HepG2 (cell line): ENCODE results near the gene M1AP. TPM values are rescaled to one million over a fixed set of nuclear protein-coding genes. Genes with fewer than 3 reads are reported as not detected.
A peak's percentile ranks its signal among the peaks of the same experiment; 100 is the strongest.
"Not testable (repeated sequence)": the region's sequence is repeated elsewhere in the genome, so short reads cannot be mapped to it uniquely, and the experiment has no call there.

Experiments used
- ATAC-seq: fragments of 200-7000 bp; cut with Tn5 transposase; 3 replicates; pipeline ENCODE4 v1.9.1; 2020; ENCODE audit warnings: mild to moderate bottlenecking, moderate library complexity
- BruUV-seq: library from RNA; stranded (reverse); fragments of 400-500 nt; replicated peaks from 2 replicates; lab custom pipeline; 2021; lab: Mats Ljungman, UMichigan
- CTCF ChIA-PET: fragments of 300-600 bp; formaldehyde crosslinking; extraction: SDS; loops from one replicate; lab custom pipeline; 2021; ENCODE audit warnings: low total read pairs, inconsistent platforms, low intra/inter-chr PET ratio; lab: Yijun Ruan, JAX
- POLR2A ChIA-PET: fragments of 350-600 bp; sonication (Branson Sonifier 250); formaldehyde crosslinking; loops from one replicate; lab custom pipeline; 2020; ENCODE audit warnings: antibody characterized with exemption, inconsistent platforms; lab: Yijun Ruan, JAX
- DNase-seq: peaks from one replicate; pipeline ENCODE4 v3.0.0-alpha.2; 2015; ENCODE audit warnings: low spot score
- FAIRE-seq: peaks from 3 replicates; lab custom pipeline; 2011; peaks lifted over from hg19 to GRCh38; lab: Jason Lieb, UNC
- H2AFZ ChIP-seq: one replicate; pipeline ENCODE4 v1.6.1; 2011; ENCODE audit warnings: low read length, inconsistent platforms
- H3K27ac ChIP-seq: fragments of 300-600 bp; 3 replicates; pipeline ENCODE4 v1.8.0; 2011; ENCODE audit warnings: mixed run types, mild to moderate bottlenecking, mixed read lengths, low read length, inconsistent platforms; ENCODE audit not compliant: insufficient read depth; ENCODE audit errors: extremely low read length
- H3K27me3 ChIP-seq, 2 experiments: fragments of 200-600 bp in 1 of 2; 2 replicates in 1 of 2; 3 replicates in 1 of 2; pipeline versions ENCODE4 v1.6.0 to v1.8.0; 2011; ENCODE audit warnings: low read length in 2 of 2, mild to moderate bottlenecking in 2 of 2, moderate library complexity in 2 of 2, inconsistent platforms in 1 of 2; ENCODE audit not compliant: insufficient read depth in 2 of 2, control insufficient read depth in 1 of 2
- H3K36me3 ChIP-seq, 2 experiments: fragments of 200-600 bp in 1 of 2; replicated peaks in 1 of 2; 2 replicates in 1 of 2; 3 replicates in 1 of 2; pipeline versions ENCODE4 v1.5.1 to v1.8.0; 2011; ENCODE audit warnings: low read length in 2 of 2, inconsistent platforms in 1 of 2; ENCODE audit not compliant: insufficient read depth in 2 of 2, control insufficient read depth in 1 of 2
- H3K4me1 ChIP-seq: 2 replicates; pipeline ENCODE4 v1.5.1; 2012; ENCODE audit warnings: low read length, inconsistent platforms; ENCODE audit not compliant: insufficient read depth
- H3K4me2 ChIP-seq: 2 replicates; pipeline ENCODE4 v1.6.0; 2011; ENCODE audit warnings: low read depth, low read length, inconsistent platforms
- H3K4me3 ChIP-seq, 3 experiments: fragments of 200-600 bp in 1 of 3; sonication (generic), shearing (Covaris generic) in 1 of 3; replicated peaks in 1 of 3; 2 replicates each; pipeline ENCODE4 v1.5.1; 2011 to 2016; ENCODE audit warnings: low read length in 3 of 3, inconsistent platforms in 2 of 3, low read depth in 2 of 3, mild to moderate bottlenecking in 2 of 3, control low read depth in 1 of 3, mixed read lengths in 1 of 3; ENCODE audit not compliant: insufficient read depth in 1 of 3
- H3K79me2 ChIP-seq: one replicate; pipeline ENCODE4 v1.6.1; 2011; ENCODE audit warnings: low read length, inconsistent platforms; ENCODE audit not compliant: insufficient read depth
- H3K9ac ChIP-seq: 2 replicates; pipeline ENCODE4 v1.6.0; 2011; ENCODE audit warnings: mild to moderate bottlenecking, low read depth, low read length, inconsistent platforms; ENCODE audit not compliant: insufficient read depth
- H3K9me3 ChIP-seq: 2 replicates; pipeline ENCODE4 v1.5.1; 2012; ENCODE audit warnings: mild to moderate bottlenecking, low read length
- H4K20me1 ChIP-seq: 2 replicates; pipeline ENCODE4 v1.6.0; 2011; ENCODE audit warnings: inconsistent platforms, mild to moderate bottlenecking, low read length, moderate library complexity; ENCODE audit not compliant: insufficient read depth
- FOSL2 ChIP-seq: sonication (generic); formaldehyde crosslinking; IDR thresholded peaks from 2 replicates; pipeline ENCODE4 v1.4.0; 2020; ENCODE audit warnings: missing genetic modification reagents
- TGIF2 ChIP-seq: IDR thresholded peaks from 2 replicates; pipeline ENCODE4 v1.6.1; 2016; ENCODE audit warnings: control low read depth, missing compliant biosample characterization
- ZNF749 ChIP-seq: sonication (generic); formaldehyde crosslinking; IDR thresholded peaks from 2 replicates; pipeline ENCODE4 v1.8.0; 2022; ENCODE audit warnings: mild to moderate bottlenecking, missing genetic modification reagents, moderate library complexity, borderline replicate concordance
- WGBS: methylation state at CpG from one replicate; pipeline ENCODE4 v1.1.6; 2017; ENCODE audit warnings: low lambda C conversion rate; 5-methylcytosine and 5-hydroxymethylcytosine counted together
- in situ Hi-C: cut with HindIII; loops from 2 replicates; pipeline ENCODE4 v1.10.0; 2017; ENCODE audit warnings: low pct_unique_long_range_greater_than_20kb; ENCODE audit not compliant: extremely low pct_ligation_motif_present
- intact Hi-C: fragments of 100-400 bp; cut with micrococcal nuclease; formaldehyde crosslinking; loops from one replicate; pipeline ENCODE4 v1.10.0; 2022; ENCODE audit not compliant: unreplicated experiment
- polyA plus RNA-seq, 8 experiments: library from polyadenylated mRNA; depleted of rRNA in 3 of 8; stranded (reverse) in 7 of 8; unstranded in 1 of 8; fragments of >200 nt; fragmentation: Illumina TruSeq in 4 of 8; extraction: Trizol in 4 of 8; gene quantifications; 2 replicates each; pipeline versions ENCODE4 v1.2.1 to v1.2.3, GENCODE V29; 2011 to 2016; ENCODE audit warnings: low read depth in 4 of 8, missing spikeins in 1 of 8, mixed read lengths in 1 of 8; ENCODE audit not compliant: insufficient read depth in 1 of 8
- total RNA-seq, 5 experiments: library from RNA; depleted of rRNA; stranded (reverse); fragments of >200 nt; fragmentation: Illumina TruSeq; extraction: Trizol; gene quantifications; 2 replicates each; pipeline ENCODE4 v1.2.3, GENCODE V29; 2016; ENCODE audit warnings: low read depth in 1 of 5

M1AP gene
- total and polyA plus RNA-seq, 2 of the 13 experiments (the other 11 are each of a cell fraction or from before 2014, with no cell fraction given), result not detected

- ChIA-PET CTCF (no interaction called here), POLR2A (no interaction called here)
- Histone ChIP-seq H3K4me3 (no peak overlapping the region), H3K4me2 (no peak overlapping the region), H3K4me1 (peaks cover 13% of the 10 kb centered on the region; the same call in 1 of the 2 replicates), H3K36me3 (no peaks in the 10 kb centered on the region), H3K79me2 (no peaks in the 10 kb centered on the region), H2AFZ (no peak overlapping the region), H3K9me3 (no peaks in the 10 kb centered on the region), H3K9ac (no peak overlapping the region), H3K27ac (no peak overlapping the region), H4K20me1 (no peaks in the 10 kb centered on the region), H3K27me3 (peaks cover 4 to 61% of the 10 kb centered on the region in 2 experiments; a peak in 4 of 5 replicates)
- WGBS, result 10% methylated on average over 7 of the region's 7 CpGs
- no peak for ATAC-seq
- intact Hi-C loops (no loop called here), in situ Hi-C loops (no loop called here)
- BruUV-seq, result no TSS peak
- DNase-seq, result no peak
- FAIRE-seq, result no peak
- no peak for TF ChIP-seq TGIF2 (CRISPR knock-in tag)
- no peak for TF ChIP-seq ZNF749
- 0 out of 2 replicates have a peak, but pooled peaks have one; percentile 22 for TF ChIP-seq FOSL2 (CRISPR knock-in tag)
Observed at GRCh38 chr2:74562126-74562775, 85.9 kb downstream of the M1AP start.

GRCh38 chr2:74561022-74561421 lies 87.1 kb downstream of the M1AP start:
- POLR2A ChIA-PET, ATAC-seq, H3K9me3 ChIP-seq, H3K27ac ChIP-seq, in situ Hi-C loops, intact Hi-C loops, FAIRE-seq, H4K20me1 ChIP-seq, BruUV-seq, H3K9ac ChIP-seq, DNase-seq, H2AFZ ChIP-seq, H3K79me2 ChIP-seq, H3K36me3 ChIP-seq, CTCF ChIA-PET, H3K4me3 ChIP-seq, H3K4me2 ChIP-seq: not testable (repeated sequence)
- WGBS, result 29% methylated on average over 1 of the region's 1 CpG
- Histone ChIP-seq H3K4me1 (peaks cover 15% of the 10 kb centered on the region), H3K27me3 (peaks cover 4 to 54% of the 10 kb centered on the region in 2 experiments; a peak in 4 of 5 replicates)
